Neural progenitor cell (in vitro differentiated cells): Measurements from ENCODE around the gene BCL2L11. TPM values are rescaled to one million over a fixed set of nuclear protein-coding genes. Genes with fewer than 3 reads are reported as not detected.

Source experiments
- DNase-seq: peaks from one replicate; pipeline ENCODE4 v3.0.0-alpha.2; 2016; ENCODE audit warnings: low spot score
- H2AFZ ChIP-seq: fragments of 200-600 bp; sonication (generic); replicated peaks from 2 replicates; pipeline ENCODE4 v1.6.1; 2016; ENCODE audit warnings: antibody characterized with exemption
- H3F3A ChIP-seq: fragments of 200-600 bp; sonication (generic); 2 replicates; pipeline ENCODE4 v1.6.1; 2016; ENCODE audit warnings: antibody characterized with exemption, low read depth
- H3K27ac ChIP-seq: fragments of 200-600 bp; sonication (generic); 2 replicates; pipeline ENCODE4 v1.5.1; 2016; ENCODE audit warnings: mild to moderate bottlenecking
- H3K27me3 ChIP-seq: fragments of 200-600 bp; sonication (generic); 2 replicates; pipeline ENCODE4 v1.6.1; 2016; ENCODE audit warnings: mild to moderate bottlenecking, moderate library complexity
- H3K36me3 ChIP-seq: fragments of 200-600 bp; sonication (generic); 2 replicates; pipeline ENCODE4 v1.5.1; 2016
- H3K4me1 ChIP-seq: fragments of 200-600 bp; sonication (generic); 2 replicates; pipeline ENCODE4 v1.6.1; 2016; ENCODE audit warnings: mixed run types
- H3K4me2 ChIP-seq: fragments of 200-600 bp; sonication (generic); 2 replicates; pipeline ENCODE4 v1.6.1; 2016
- H3K4me3 ChIP-seq: fragments of 200-600 bp; sonication (generic); 2 replicates; pipeline ENCODE4 v1.5.1; 2016
- H3K79me2 ChIP-seq: fragments of 200-600 bp; sonication (generic); 2 replicates; pipeline ENCODE4 v1.6.1; 2016; ENCODE audit warnings: low read depth
- H3K9ac ChIP-seq: fragments of 200-600 bp; sonication (generic); 2 replicates; pipeline ENCODE4 v1.6.1; 2016
- H3K9me3 ChIP-seq: fragments of 200-600 bp; sonication (generic); 2 replicates; pipeline ENCODE4 v1.5.1; 2016; ENCODE audit warnings: low read depth
- H4K20me1 ChIP-seq: fragments of 200-600 bp; sonication (generic); 2 replicates; pipeline ENCODE4 v1.6.1; 2016; ENCODE audit warnings: low read depth
- H3K27ac Mint-ChIP-seq: 3 replicates; pipeline ENCODE4 v1.8.0; 2021; ENCODE audit warnings: mixed read lengths
- H3K27me3 Mint-ChIP-seq: 2 replicates; pipeline ENCODE4 v1.8.0; 2022; ENCODE audit warnings: low read depth, mild to moderate bottlenecking, inconsistent platforms, moderate library complexity, mixed read lengths; ENCODE audit not compliant: insufficient read depth
- H3K36me3 Mint-ChIP-seq: 3 replicates; pipeline ENCODE4 v1.8.0; 2021; ENCODE audit warnings: mixed read lengths
- H3K4me1 Mint-ChIP-seq: 3 replicates; pipeline ENCODE4 v1.8.0; 2021; ENCODE audit warnings: mixed read lengths
- H3K4me3 Mint-ChIP-seq: 3 replicates; pipeline ENCODE4 v1.8.0; 2021; ENCODE audit warnings: mild to moderate bottlenecking, moderate library complexity, mixed read lengths
- H3K9me3 Mint-ChIP-seq: 3 replicates; pipeline ENCODE4 v1.8.0; 2020; ENCODE audit warnings: mixed read lengths
- EZH2 ChIP-seq: fragments of 200-600 bp; sonication (generic); IDR thresholded peaks from 2 replicates; pipeline ENCODE4 v1.6.1; 2017; ENCODE audit warnings: antibody characterized with exemption, mild to moderate bottlenecking, moderate library complexity
- EZH2phosphoT487 ChIP-seq: fragments of 200-600 bp; sonication (generic); IDR thresholded peaks from 2 replicates; pipeline ENCODE4 v1.6.1; 2017; ENCODE audit warnings: antibody characterized with exemption
- total RNA-seq: library from RNA; depleted of rRNA; stranded (reverse); fragments of >200 nt; gene quantifications from 2 replicates; pipeline ENCODE4 v1.2.3, GENCODE V29; 2015; ENCODE audit warnings: low replicate concordance
- TF ChIP-seq, protein P1 (sequence below): fragments of 200-600 bp; sonication (generic); IDR thresholded peaks from 2 replicates; pipeline ENCODE4 v1.5.1; 2017; ENCODE audit warnings: antibody characterized with exemption, mild to moderate bottlenecking

BCL2L11 gene
- total RNA-seq, 1 donor from 2014 or later, result 46.9 TPM

GRCh38 chr2:111178730-111179405, 58.2 kb downstream of the BCL2L11 start:
- peaks cover 4% of the 10 kb centered on the region for H3K27me3 Mint-ChIP-seq
- Histone ChIP-seq H3K27ac (no peak overlapping the region), H3K4me1 (peaks cover 7% of the 10 kb centered on the region), H3K4me2 (no peak overlapping the region), H3K36me3 (no peaks in the 10 kb centered on the region), H2AFZ (no peak overlapping the region), H4K20me1 (no peaks in the 10 kb centered on the region), H3K4me3 (no peak overlapping the region), H3K27me3 (no peaks in the 10 kb centered on the region), H3K79me2 (no peaks in the 10 kb centered on the region), H3F3A (no peaks in the 10 kb centered on the region), H3K9ac (no peak overlapping the region), H3K9me3 (no peaks in the 10 kb centered on the region)
- no peaks in the 10 kb centered on the region for H3K9me3 Mint-ChIP-seq
- no peak overlapping the region for H3K4me3 Mint-ChIP-seq
- H3K27ac Mint-ChIP-seq, result no peak overlapping the region
- no peak for DNase-seq
- TF ChIP-seq, protein P1, sequence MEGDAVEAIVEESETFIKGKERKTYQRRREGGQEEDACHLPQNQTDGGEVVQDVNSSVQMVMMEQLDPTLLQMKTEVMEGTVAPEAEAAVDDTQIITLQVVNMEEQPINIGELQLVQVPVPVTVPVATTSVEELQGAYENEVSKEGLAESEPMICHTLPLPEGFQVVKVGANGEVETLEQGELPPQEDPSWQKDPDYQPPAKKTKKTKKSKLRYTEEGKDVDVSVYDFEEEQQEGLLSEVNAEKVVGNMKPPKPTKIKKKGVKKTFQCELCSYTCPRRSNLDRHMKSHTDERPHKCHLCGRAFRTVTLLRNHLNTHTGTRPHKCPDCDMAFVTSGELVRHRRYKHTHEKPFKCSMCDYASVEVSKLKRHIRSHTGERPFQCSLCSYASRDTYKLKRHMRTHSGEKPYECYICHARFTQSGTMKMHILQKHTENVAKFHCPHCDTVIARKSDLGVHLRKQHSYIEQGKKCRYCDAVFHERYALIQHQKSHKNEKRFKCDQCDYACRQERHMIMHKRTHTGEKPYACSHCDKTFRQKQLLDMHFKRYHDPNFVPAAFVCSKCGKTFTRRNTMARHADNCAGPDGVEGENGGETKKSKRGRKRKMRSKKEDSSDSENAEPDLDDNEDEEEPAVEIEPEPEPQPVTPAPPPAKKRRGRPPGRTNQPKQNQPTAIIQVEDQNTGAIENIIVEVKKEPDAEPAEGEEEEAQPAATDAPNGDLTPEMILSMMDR, result no peak
- TF ChIP-seq EZH2phosphoT487 (no peak), EZH2 (no peak)
- H3K36me3 Mint-ChIP-seq, result no peaks in the 10 kb centered on the region
- H3K4me1 Mint-ChIP-seq, result no peaks in the 10 kb centered on the region

GRCh38 chr2:111182121-111182520, 61.4 kb downstream of the BCL2L11 start:
- H3K4me3 ChIP-seq, result no peak overlapping the region
- H3K4me3 Mint-ChIP-seq, result no peak overlapping the region
- no peaks in the 10 kb centered on the region for H3K9me3 ChIP-seq
- H3K36me3 Mint-ChIP-seq, result no peaks in the 10 kb centered on the region
- H3K27ac ChIP-seq, result no peak overlapping the region
- no peaks in the 10 kb centered on the region for H3K9me3 Mint-ChIP-seq
- no peak overlapping the region for H2AFZ ChIP-seq
- no peak overlapping the region for H3K4me2 ChIP-seq
- H3K4me1 ChIP-seq, result no peaks in the 10 kb centered on the region
- H3K4me1 Mint-ChIP-seq, result no peaks in the 10 kb centered on the region
- H3K27ac Mint-ChIP-seq, result no peak overlapping the region
- no peaks in the 10 kb centered on the region for H3K79me2 ChIP-seq
- H3K36me3 ChIP-seq, result no peaks in the 10 kb centered on the region
- H3F3A ChIP-seq, result no peaks in the 10 kb centered on the region
- no peaks in the 10 kb centered on the region for H3K27me3 ChIP-seq
- TF ChIP-seq EZH2phosphoT487 (no peak), EZH2 (no peak)
- TF ChIP-seq, protein P1, result no peak
- no peak for DNase-seq
- H3K27me3 Mint-ChIP-seq, result peaks cover 2% of the 10 kb centered on the region
- no peaks in the 10 kb centered on the region for H4K20me1 ChIP-seq
- no peak overlapping the region for H3K9ac ChIP-seq

- H3K27me3 Mint-ChIP-seq, result peaks cover 2% of the 10 kb centered on the region
- Histone ChIP-seq H3K36me3 (no peaks in the 10 kb centered on the region), H3K79me2 (no peaks in the 10 kb centered on the region), H3K9ac (no peak overlapping the region), H3K9me3 (no peaks in the 10 kb centered on the region), H3K4me2 (no peak overlapping the region), H2AFZ (no peak overlapping the region), H3F3A (no peaks in the 10 kb centered on the region), H4K20me1 (no peaks in the 10 kb centered on the region), H3K4me3 (no peak overlapping the region), H3K4me1 (no peaks in the 10 kb centered on the region), H3K27me3 (no peaks in the 10 kb centered on the region), H3K27ac (no peak overlapping the region)
- no peaks in the 10 kb centered on the region for H3K9me3 Mint-ChIP-seq
- TF ChIP-seq EZH2 (no peak), EZH2phosphoT487 (no peak)
- TF ChIP-seq, protein P1, result no peak
- H3K4me1 Mint-ChIP-seq, result peaks cover 1% of the 10 kb centered on the region
- DNase-seq, result no peak
- H3K36me3 Mint-ChIP-seq, result no peaks in the 10 kb centered on the region
- H3K27ac Mint-ChIP-seq, result no peak overlapping the region
- H3K4me3 Mint-ChIP-seq, result no peak overlapping the region
Observed at GRCh38 chr2:111182740-111183139, 62.0 kb downstream of the BCL2L11 start.
